Stomach (tissue), 9 donors: Measurements from ENCODE around the gene ETS2. TPM values are rescaled to one million over a fixed set of nuclear protein-coding genes. Genes with fewer than 3 reads are reported as not detected.

Experiments
- DNase-seq, 2 donors: peaks; one replicate each; pipeline versions ENCODE4 v3.0.0 to v3.0.0-alpha.2; 2013 to 2019
- H3K27ac ChIP-seq, 5 donors: fragments of 200-600 bp in 4 of 5; sonication (generic) in 4 of 5; one replicate each; pipeline ENCODE4 v1.5.1; 2013 to 2019; ENCODE audit warnings: mild to moderate bottlenecking in 1 of 5, moderate library complexity in 1 of 5
- H3K27me3 ChIP-seq, 3 donors: fragments of 200-600 bp; sonication (generic); one replicate each; pipeline ENCODE4 v1.5.1; 2017 to 2019; ENCODE audit warnings: mixed run types in 1 of 3
- H3K36me3 ChIP-seq, 4 donors: fragments of 200-600 bp; sonication (generic); 1 replicate in 3 of 4; 2 replicates in 1 of 4; pipeline ENCODE4 v1.5.1; 2016 to 2019
- H3K4me1 ChIP-seq, 4 donors: fragments of 200-600 bp; sonication (generic); one replicate each; pipeline ENCODE4 v1.5.1; 2016 to 2019
- H3K4me3 ChIP-seq, 4 donors: fragments of 200-600 bp; sonication (generic) in 3 of 4; one replicate each; pipeline ENCODE4 v1.5.1; 2016 to 2019; ENCODE audit warnings: mild to moderate bottlenecking in 1 of 4
- H3K9me3 ChIP-seq, 4 donors: fragments of 200-600 bp; sonication (generic); one replicate each; pipeline ENCODE4 v1.5.1; 2016 to 2019
- EP300 ChIP-seq: sonication (generic); formaldehyde crosslinking; IDR thresholded peaks from one replicate; pipeline ENCODE4 v1.6.1; 2017; ENCODE audit warnings: antibody characterized with exemption
- POLR2A ChIP-seq, 4 donors: fragments of 450-650 bp; IDR thresholded peaks; one replicate each; pipeline ENCODE4 v1.6.1; 2016; ENCODE audit warnings: antibody characterized with exemption in 4 of 4, control low read depth in 2 of 4, mild to moderate bottlenecking in 1 of 4, moderate library complexity in 1 of 4
- POLR2AphosphoS5 ChIP-seq, 3 donors: sonication (generic); formaldehyde crosslinking; IDR thresholded peaks; one replicate each; pipeline ENCODE4 v1.6.1; 2016; ENCODE audit warnings: antibody characterized with exemption in 3 of 3
- WGBS, 5 donors: extraction: QIAGEN DNeasy Blood & Tissue Kit in 3 of 5; methylation state at CpG; one replicate each; pipeline versions ENCODE4 v1.1.5 to v1.1.7; 2013 to 2018; 5-methylcytosine and 5-hydroxymethylcytosine counted together
- intact Hi-C: fragments of 100-400 bp; cut with DNase I; formaldehyde crosslinking; loops from one replicate; pipeline ENCODE4 v1.15.1; 2023; ENCODE audit warnings: low total_unique reads
- polyA plus RNA-seq, 3 donors: library from polyadenylated mRNA; stranded (reverse); fragments of 200-250 nt; gene quantifications; one replicate each; pipeline ENCODE4 v1.2.3, GENCODE V29; 2013
- total RNA-seq, 5 donors: library from RNA; depleted of rRNA; stranded (reverse); fragments of >200 nt; gene quantifications; one replicate each; pipeline versions ENCODE4 v1.1.0 to v1.2.3, GENCODE V29; 2014 to 2016
- TF ChIP-seq, protein P1 (sequence below), 7 experiments: fragments of 450-650 bp in 4 of 7; fragments of 200-600 bp in 3 of 7; sonication (generic) in 3 of 7; IDR thresholded peaks; one replicate each; pipeline ENCODE4 v1.5.1; 2016 to 2019; ENCODE audit warnings: antibody characterized with exemption in 7 of 7, control low read depth in 2 of 7, mild to moderate bottlenecking in 1 of 7
- donor health status: healthy with polysubstance abuse.
- donor health status: Bipolar disorder and iron deficiency.
- donor health status: healthy.

Gene ETS2
- total and polyA plus RNA-seq, 8 donors: 33.8 to 80.0 (median 50.6) TPM

DNA sequence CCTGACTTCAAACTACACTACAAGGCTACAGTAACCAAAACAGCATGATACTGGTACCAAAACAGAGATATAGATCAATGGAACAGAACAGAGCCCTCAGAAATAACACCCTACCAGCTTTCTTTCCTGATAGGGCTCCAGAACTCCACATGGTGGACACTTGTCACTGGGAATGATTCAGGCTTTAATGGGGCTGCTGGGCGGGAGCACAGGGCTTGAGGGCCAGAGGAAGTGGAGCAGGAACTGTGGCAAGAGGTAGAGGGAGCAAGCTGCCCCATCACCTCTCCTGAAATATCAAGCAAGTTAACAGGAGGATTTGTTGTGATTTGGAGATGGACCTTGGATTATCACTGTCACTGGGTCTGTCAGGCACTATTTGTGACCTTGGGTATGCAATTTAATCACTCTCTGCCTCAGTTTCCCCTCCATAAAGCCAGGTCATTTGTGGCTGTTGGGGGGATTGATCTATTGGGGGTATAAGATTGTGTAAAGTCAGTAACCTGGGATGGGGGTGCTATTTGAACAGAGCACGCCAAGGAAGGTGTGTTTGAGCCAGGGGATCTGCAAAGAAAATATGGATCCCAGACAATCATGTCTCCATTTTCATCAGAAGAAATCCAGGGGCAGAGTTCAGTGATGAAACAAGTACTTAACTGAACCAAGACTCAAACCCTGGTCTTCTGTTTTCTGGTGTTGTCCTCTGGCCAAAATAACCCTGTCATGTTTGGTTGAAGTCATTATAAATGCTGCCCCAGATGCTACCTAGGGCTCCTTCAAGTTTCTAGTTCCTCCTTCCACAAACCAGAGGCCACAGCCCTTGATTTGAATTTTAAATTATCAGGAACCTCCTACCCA lies 25.2 kb downstream of the ETS2 start:
- intact Hi-C loops: no loop called here
- TF ChIP-seq, protein P1, sequence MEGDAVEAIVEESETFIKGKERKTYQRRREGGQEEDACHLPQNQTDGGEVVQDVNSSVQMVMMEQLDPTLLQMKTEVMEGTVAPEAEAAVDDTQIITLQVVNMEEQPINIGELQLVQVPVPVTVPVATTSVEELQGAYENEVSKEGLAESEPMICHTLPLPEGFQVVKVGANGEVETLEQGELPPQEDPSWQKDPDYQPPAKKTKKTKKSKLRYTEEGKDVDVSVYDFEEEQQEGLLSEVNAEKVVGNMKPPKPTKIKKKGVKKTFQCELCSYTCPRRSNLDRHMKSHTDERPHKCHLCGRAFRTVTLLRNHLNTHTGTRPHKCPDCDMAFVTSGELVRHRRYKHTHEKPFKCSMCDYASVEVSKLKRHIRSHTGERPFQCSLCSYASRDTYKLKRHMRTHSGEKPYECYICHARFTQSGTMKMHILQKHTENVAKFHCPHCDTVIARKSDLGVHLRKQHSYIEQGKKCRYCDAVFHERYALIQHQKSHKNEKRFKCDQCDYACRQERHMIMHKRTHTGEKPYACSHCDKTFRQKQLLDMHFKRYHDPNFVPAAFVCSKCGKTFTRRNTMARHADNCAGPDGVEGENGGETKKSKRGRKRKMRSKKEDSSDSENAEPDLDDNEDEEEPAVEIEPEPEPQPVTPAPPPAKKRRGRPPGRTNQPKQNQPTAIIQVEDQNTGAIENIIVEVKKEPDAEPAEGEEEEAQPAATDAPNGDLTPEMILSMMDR (IDR thresholded peaks at IDR 0.05): no peak
- TF ChIP-seq POLR2A (IDR thresholded peaks at IDR 0.05) (no peak), EP300 (no peak), POLR2AphosphoS5 (IDR thresholded peaks at IDR 0.05) (no peak)
- 88 to 98% (median 92%) methylated on average over 2 of the region's 2 CpGs for WGBS, 5 donors

DNA sequence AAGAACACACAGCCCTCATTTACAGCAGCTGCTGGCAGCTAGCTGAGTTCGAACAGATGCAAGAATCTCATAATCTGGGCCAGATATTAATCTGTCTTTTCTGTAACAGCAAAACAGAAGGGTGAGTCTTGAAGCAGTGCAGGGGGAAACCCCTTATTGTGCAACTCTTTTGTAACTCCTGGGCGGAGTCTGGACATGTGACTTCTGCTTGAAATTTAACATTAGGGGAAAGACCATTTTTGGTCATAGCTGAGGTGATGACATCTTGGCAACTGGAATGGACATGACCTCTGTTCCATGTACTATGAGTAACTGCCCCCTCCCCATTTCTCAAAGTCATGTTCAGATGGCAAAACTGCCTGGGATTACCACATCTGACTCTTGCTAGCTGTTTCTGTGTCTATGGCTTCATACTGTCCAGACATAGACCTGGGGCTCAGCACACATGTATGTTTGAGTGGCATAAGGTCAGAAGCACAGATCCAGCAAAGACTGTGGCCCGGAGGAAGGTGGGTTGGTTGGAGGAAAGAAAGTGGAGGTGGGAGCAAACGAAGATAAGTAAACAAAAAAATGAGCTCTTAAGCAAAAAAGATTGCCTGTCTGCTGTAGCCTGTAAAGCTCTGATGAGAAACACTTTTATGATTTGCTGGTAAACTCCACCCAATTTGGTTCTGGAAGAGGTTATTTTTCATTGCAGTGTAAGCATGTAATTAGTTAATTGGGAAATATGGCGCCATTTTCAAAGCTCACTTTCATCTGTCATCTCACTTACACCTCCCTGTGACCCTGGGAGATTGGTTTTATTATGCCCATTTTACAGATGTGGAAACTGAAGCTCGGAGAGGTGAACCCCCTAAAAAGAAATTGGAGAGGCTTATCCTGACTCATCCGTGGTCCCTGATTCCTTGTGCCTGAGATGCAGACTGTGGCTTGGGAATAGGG lies 26.1 kb downstream of the ETS2 start:
- no peaks in the 10 kb centered on the region for H3K27me3 ChIP-seq
- peak; percentile 80 to 91 (median 85) for TF ChIP-seq POLR2AphosphoS5 (IDR thresholded peaks at IDR 0.05)
- TF ChIP-seq, protein P1 (IDR thresholded peaks at IDR 0.05): no peak
- peaks cover 0 to 3% (median 0%) of the 10 kb centered on the region in 4 donors for H3K9me3 ChIP-seq
- peak; percentile 68 to 89 for DNase-seq
- WGBS, 5 donors: 54 to 61% (median 58%) methylated on average over 7 of the region's 7 CpGs
- intact Hi-C loops: no loop called here
- peaks cover 6 to 20% (median 9%) of the 10 kb centered on the region in 4 donors for H3K4me1 ChIP-seq
- no peaks in the 10 kb centered on the region for H3K36me3 ChIP-seq
- no peak overlapping the region for H3K4me3 ChIP-seq
- H3K27ac ChIP-seq: peak overlapping the region; percentile 59 to 82 (median 63)

More for the DNA sequence above, 25.2 kb downstream of the ETS2 start:
- Histone ChIP-seq H3K36me3 (no peaks in the 10 kb centered on the region), H3K27ac (peak overlapping the region in 4 of 5 donors; percentile 59 to 82 (median 66)), H3K27me3 (no peaks in the 10 kb centered on the region), H3K9me3 (peaks cover 0 to 10% (median 5%) of the 10 kb centered on the region in 4 donors), H3K4me3 (no peak overlapping the region), H3K4me1 (peaks cover 6 to 20% (median 9%) of the 10 kb centered on the region in 4 donors)
- no peak for DNase-seq

DNA sequence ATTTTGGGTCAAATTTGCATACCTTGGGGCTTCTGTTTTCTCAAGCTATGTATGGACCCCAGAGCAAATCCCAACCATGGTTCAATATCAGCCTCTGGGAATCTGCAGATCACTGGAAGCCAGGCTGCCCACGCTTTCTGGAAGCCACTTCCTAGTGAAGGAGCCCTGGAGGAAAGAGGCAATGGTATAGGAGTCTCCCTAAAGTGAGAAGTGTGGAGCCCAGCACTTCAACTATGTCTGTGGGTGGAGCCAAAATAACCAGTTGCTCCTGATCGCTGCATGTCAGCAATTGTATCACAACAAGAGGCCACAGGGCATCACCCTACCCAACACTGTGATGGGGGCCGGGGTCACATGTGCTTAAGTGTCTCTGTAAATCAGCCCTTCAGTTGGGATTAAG lies 26.9 kb downstream of the ETS2 start:
- intact Hi-C loops: no loop called here
- H3K4me1 ChIP-seq: peaks cover 6 to 20% (median 9%) of the 10 kb centered on the region in 4 donors
- H3K9me3 ChIP-seq: no peaks in the 10 kb centered on the region
- H3K36me3 ChIP-seq: no peaks in the 10 kb centered on the region
- H3K27me3 ChIP-seq: no peaks in the 10 kb centered on the region
- DNase-seq: no peak
- TF ChIP-seq, protein P1 (IDR thresholded peaks at IDR 0.05): no peak
- TF ChIP-seq POLR2A (IDR thresholded peaks at IDR 0.05): no peak
- TF ChIP-seq POLR2AphosphoS5 (IDR thresholded peaks at IDR 0.05): no peak
- TF ChIP-seq EP300: no peak
- WGBS, 5 donors: 70 to 89% (median 85%) methylated on average over 2 to 3 of the region's 3 CpGs
- peak overlapping the region in 2 of 5 donors; percentile 44 to 69 for H3K27ac ChIP-seq
- H3K4me3 ChIP-seq: no peak overlapping the region

DNA sequence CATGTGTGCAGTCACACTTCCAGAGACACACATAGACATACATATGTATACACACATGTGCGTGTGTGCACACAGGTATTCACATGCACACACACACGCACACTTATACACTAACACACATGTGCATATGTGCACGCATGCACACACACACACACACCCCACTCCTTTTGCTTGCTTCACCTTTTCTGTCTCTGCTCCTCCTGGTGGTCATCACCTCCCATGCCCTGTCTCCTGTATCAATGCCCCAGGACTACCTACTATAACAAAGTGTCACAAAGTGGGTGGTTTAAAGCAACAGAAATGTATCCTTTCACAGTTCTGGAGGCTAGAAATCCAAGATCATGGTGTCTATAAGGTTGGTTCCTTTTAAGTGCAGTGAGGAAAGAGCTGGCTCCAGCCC lies 27.4 kb downstream of the ETS2 start:
- intact Hi-C loops: no loop called here

More for the DNA sequence above, 27.4 kb downstream of the ETS2 start:
- H3K4me1 ChIP-seq: peaks cover 6 to 20% (median 9%) of the 10 kb centered on the region in 4 donors
- 68 to 93% (median 83%) methylated on average over 3 of the region's 3 CpGs for WGBS, 5 donors
- TF ChIP-seq, protein P1 (IDR thresholded peaks at IDR 0.05): no peak
- no peak for TF ChIP-seq POLR2A (IDR thresholded peaks at IDR 0.05)
- no peak for TF ChIP-seq EP300
- TF ChIP-seq POLR2AphosphoS5 (IDR thresholded peaks at IDR 0.05): no peak
- no peak overlapping the region for H3K4me3 ChIP-seq
- no peaks in the 10 kb centered on the region for H3K36me3 ChIP-seq
- H3K27me3 ChIP-seq: no peaks in the 10 kb centered on the region
- H3K9me3 ChIP-seq: no peaks in the 10 kb centered on the region
- no peak for DNase-seq
- H3K27ac ChIP-seq: no peak overlapping the region
